GM21825 (cell line): ENCODE results near the gene RAPGEF5.

ENCODE experiments used
- ATAC-seq: cut with Tn5 transposase; IDR thresholded peaks from one replicate; pipeline ENCODE4 v1.9.1; 2021; ENCODE audit warnings: mild to moderate bottlenecking, moderate library complexity; ENCODE audit not compliant: unreplicated experiment

RAPGEF5 gene

GRCh38 chr7:22356701-22357310, at the start of gene RAPGEF5:
Gene RAPGEF5, minus strand, starts transcription at chr7:22357154. Its CDS starts 94 bp downstream, at chr7:22357060.
- ATAC-seq: peak; percentile 65

- ATAC-seq: no peak
Measured at GRCh38 chr7:22406715-22407114, 49.8 kb upstream of the RAPGEF5 start.

GRCh38 chr7:22404421-22405023, 47.6 kb upstream of the RAPGEF5 start:
- ATAC-seq: no peak

DNA sequence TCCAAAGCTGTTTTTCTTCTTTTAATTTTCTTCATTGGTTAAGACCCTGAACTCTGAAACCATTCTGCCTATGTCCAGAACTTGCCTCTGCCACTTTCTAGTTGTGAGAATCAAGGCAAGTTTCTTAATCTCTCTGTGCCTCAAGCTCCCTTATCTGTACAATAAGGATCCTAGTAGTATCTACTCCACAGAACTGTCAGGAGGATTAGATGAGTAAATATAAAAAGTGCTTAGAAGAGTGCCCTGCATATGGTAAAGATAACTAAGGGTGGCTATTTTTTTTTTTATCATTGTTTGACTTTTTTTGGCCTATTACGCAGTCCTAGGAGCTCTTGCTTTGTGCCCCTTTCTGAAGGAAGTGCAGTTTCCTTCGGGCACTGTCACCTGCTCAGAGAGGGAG, 46.4 kb upstream of the RAPGEF5 start:
- no peak for ATAC-seq

DNA sequence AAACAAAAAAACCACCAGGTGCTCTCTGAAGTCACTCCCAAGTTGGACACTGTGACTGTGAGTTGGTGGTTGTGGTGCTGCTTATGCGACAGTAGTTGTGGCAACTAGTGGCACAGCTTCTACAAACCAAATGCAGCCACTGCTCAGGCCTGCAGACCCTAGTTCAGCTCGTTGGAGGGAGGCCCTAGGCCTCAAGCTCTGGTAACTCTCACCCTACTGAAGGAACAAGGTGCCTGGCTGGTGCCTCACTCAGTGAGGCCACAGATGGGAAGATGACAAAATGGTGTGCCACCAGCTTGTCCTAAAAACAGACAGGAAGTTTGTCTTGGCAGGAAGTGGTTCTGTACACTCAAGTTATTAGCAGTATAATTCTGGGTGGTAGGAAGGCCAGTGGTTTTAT, 45.3 kb upstream of the RAPGEF5 start:
- peak; percentile 49 for ATAC-seq

DNA sequence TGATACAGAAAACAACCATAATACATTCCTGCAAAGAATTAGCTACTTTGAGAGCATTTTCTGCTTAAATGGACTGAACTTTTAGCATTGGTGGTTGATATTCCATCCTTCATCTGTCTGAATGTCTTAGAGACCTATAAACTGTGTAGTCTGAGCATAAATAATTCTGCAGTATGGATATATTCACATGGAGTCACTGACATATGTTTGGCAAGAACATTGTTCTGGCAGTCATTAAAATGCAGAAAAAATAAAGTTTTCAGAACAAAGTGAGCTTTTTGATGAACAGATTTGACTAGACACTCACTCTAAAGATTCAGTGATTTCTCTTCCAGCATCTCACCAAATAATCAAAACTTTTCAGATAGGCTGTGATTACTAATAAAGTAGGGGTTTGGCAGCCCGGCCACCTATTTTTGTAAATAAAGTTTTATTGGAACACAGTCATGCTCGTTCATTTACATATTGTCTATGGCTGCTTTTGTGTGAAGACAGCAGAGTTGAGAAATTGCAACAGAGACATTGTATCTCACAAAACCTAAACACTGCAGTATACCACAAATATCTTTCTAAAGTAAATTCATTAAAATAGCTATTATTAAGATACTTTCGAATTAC, 44.1 kb upstream of the RAPGEF5 start:
- no peak for ATAC-seq

DNA sequence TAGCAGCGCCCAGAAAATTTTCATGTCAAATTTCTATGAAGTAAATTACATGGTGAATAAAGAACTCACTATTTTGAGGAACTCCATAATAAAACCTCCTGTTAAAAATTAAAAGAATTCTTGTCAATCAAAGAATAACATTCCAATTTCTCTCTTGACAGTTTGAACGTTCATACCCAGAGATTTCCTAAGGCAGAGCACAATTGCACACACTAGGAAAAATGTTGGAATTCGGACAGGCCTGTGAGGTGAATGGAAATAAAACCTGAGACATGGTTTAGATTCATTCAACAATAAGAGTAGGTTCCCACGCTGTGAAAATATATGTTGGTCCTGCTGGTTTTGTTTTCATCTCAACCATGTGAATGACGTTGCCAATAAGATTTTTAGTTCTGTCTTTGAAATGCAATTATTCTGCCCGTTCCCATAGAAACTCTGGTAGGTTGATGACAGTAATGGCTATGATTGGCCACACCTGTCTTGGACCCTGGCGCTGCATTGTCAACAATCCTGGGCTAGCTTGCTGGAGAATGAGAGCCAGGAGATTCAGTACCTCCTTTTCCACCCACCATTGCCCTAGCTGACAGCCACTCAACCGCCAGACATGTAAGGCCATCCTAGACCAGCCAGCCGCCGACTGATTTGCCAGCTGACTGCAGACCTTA, 43.3 kb upstream of the RAPGEF5 start:
- ATAC-seq: no peak

DNA sequence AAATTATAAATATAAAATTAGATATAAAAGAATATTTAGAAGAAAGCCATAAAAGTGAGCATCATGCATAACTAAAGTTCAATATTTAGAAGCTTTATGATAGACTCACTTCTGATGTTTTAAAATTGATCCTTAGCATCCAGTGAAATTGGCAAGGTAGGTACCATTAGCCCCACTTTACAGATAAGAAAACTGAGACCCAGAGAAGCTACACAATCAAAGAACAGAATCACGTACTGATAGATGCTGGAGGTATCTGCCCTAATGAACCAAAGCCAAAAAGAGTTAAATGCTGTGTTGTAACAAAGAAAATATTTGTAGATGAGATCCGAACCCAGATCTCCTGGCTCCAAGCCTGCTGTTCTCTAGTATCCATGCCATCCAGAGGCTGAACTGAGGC, 42.6 kb upstream of the RAPGEF5 start:
- no peak for ATAC-seq

GRCh38 chr7:22399091-22399490, 42.1 kb upstream of the RAPGEF5 start:
- ATAC-seq: no peak

DNA sequence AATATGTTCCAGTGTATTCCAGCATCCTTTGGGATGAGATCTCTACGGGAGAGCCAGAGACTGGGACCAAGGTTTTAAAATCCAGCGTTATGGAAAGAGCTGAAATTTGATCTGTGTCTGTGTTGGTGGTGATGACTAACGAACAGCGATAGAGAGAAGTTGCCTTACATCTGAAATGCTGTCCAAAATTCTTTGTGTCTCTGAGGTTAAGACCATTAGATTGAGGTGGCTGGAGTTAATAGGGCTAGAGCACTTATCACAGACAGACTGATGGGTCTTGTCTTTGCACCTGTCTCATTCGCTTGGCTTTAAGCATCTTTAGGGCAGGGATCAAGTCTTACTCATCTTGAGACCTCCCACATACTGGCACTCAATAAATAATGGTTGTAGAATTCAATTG, 41.0 kb upstream of the RAPGEF5 start:
- no peak for ATAC-seq

DNA sequence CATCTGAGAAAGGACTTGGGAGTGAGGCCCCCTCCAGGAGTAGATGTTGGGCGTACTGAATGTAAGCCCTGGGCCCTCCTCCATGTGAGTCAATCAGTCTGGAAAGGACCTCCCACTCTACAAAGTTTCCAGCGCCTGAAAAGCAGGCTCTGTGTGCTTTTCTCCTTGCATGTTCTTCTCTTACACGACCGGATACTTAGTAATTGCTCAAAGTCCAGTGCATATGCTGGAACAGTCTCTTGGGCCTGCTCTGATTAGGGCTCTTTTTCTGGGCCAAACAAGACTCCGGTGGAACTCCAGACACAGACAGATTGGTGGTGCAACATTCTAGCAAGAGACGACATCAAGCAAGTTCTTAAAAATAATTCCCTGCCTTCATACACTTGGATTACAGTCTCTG, 38.3 kb upstream of the RAPGEF5 start:
- ATAC-seq: no peak

DNA sequence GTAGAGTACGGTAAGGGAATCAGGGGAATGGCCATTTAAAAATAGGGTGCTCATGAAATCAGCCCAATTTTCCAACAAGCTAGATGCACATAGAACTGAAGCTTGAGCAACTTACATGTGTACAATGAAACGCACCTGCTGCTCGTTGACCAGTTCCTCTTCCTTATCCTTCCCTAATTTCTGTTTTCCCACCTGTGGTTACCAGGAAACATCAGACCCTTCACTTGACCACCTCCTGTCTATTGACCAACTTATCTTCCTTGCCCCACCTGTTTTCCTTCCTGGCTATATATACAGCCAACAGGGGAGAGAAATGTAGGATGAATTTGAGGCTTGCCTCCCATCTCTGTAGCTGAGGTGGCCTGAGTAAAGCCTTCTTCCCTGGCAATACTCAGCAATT, 37.8 kb upstream of the RAPGEF5 start:
- ATAC-seq: no peak

- no peak for ATAC-seq
Measured at GRCh38 chr7:22393913-22394729, 37.2 kb upstream of the RAPGEF5 start.

GRCh38 chr7:22390516-22390915, 33.6 kb upstream of the RAPGEF5 start:
- ATAC-seq: no peak

- no peak for ATAC-seq
Measured at GRCh38 chr7:22389892-22390291, 32.9 kb upstream of the RAPGEF5 start.

DNA sequence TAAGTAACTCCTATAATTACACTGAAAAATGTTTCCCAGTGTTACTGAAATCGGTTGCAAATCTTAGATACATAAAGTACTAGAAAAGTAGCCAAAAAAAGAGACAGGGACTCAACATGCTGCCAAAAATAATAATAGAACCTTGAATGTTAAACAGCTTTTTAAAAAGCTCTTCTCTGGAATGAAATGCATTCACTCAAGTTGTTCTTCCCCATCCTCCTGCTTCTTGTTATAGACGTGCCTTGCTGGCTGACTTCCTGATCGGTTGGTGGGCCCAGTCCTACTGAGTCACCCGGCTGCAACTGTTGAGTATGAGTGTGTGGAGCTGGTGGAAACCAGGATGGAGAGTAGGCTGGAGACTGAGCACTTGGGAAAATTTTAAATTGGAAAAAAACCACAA, 30.6 kb upstream of the RAPGEF5 start:
- no peak for ATAC-seq

- peak; percentile 53 for ATAC-seq
Measured at GRCh38 chr7:22386865-22387264, 29.9 kb upstream of the RAPGEF5 start.

DNA sequence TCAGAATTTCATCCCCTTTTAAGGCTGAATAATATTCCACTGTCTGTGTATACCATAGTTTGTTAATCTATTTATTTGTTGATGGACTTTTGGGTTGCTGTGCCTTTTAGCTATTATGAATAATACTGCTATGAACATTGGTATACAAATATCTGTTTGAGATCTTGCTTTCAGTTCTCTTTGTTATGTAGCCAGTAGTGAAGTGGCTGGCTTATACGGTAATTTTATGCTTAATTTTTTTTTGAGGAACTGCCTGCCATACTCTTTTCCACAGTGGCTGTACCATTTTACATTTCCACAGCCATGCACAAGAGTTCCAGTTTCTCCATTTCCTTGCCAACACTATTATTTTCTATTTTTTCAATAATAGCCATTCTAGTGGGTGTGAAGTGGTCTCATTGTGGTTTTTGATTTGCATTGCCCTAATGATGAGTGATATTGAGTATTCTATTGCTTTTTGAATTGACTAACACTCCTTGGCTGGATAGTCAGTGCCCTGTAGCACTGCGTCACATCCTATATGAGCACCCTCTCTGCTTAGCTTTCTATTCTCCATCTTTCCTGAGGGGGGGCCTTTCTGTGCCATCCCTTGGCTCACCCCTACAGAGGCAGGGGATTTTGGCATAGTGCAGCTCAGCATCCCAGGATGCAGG, 29.4 kb upstream of the RAPGEF5 start:
- peak; percentile 68 for ATAC-seq

DNA sequence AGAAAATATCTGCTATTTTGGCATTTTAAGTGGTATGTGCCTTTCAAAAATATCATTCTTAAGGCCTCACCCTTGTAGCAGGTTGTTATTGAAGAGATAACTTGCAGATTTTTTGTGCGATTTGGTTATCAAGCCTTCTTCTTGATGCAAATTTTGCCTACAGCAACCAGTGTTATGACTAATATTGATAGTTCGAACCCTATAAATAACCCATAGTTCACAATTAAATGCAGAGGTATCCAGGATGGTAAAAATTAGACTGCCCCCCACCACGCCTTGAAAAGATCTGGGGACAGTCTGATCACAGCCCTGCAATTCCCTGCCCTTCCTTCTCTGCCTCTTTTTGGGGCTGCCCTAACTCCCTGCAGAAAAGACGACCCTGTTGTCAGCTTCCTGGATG, 28.4 kb upstream of the RAPGEF5 start:
- ATAC-seq: no peak

GRCh38 chr7:22380333-22380732, 23.4 kb upstream of the RAPGEF5 start:
- ATAC-seq: no peak
